Activated T-cell treated with anti-CD3 and anti-CD28 coated beads, Interleukin-2, amount 50 U/mL, for 1 hour (primary cell): Measurements from ENCODE around the gene TAF12.
"Not testable (repeated sequence)": the region's sequence is repeated elsewhere in the genome, so short reads cannot be mapped to it uniquely, and the experiment has no call there.

Experiments used
- DNase-seq: peaks from one replicate; pipeline ENCODE4 v3.0.0-alpha.2; 2020

TAF12 gene, protein sequence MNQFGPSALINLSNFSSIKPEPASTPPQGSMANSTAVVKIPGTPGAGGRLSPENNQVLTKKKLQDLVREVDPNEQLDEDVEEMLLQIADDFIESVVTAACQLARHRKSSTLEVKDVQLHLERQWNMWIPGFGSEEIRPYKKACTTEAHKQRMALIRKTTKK

DNA sequence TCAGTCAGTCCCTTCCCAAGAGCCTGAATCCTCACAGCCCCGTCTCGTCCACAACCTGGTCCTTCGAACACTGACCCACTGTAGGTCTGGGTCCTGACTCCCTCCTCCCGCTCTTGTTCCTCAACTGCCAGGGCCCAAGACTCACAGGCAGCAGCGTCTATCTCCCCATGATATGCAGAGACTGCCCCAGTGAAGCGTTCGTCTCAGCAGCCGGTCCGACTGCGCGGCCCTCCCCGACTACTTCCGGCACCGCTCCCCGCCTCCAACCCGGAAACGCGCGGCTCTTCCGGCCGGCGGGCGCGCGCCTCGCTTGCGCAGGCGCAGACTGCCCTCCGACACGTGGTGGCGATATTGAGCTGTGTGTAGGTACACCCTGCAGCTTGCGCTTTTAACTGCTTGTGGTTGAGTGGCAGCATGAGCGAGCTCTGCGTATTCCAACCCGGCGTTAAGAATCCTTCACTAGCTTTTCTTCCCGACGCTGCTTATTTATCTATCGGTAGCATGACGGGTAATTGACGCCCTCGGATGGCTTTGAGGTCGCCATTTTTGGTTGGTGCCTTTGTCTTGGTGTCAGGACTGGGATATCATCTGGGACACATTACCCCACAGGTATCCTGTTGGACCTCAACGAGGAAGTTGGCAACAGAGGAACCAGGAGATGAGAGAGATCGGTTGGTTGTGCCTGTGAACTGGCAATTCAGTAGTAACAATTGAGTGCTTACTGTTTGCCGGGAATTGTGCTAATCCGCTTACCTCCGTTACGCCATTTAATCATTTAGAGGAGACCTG lies at the start of gene TAF12:
Gene TAF12 (minus strand): TSS at position 221 of the 789 bp plus-strand sequence. CDS start 20,986 bp downstream, outside the sequence.
- DNase-seq, result peak; percentile 94

DNA sequence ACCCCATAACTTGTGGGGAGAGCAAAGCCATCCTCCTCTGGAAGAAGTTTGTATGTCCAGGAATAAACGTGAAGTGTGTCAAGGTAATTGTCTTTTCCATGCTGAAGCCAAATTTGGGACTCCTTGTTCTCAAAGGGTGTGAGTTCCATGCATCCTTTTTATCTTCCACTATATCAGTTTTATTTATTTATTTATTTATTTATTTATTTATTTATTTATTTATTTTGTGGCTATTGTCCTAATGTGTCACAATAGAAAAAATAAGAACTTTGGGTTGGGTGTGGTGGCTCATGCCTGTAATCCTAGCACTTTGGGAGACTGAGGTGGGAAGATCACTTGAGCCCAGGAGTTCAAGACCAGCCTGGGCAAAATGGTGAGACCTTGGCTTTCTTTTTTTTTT lies 48.8 kb upstream of the TAF12 start:
- DNase-seq, result not testable (repeated sequence)

DNA sequence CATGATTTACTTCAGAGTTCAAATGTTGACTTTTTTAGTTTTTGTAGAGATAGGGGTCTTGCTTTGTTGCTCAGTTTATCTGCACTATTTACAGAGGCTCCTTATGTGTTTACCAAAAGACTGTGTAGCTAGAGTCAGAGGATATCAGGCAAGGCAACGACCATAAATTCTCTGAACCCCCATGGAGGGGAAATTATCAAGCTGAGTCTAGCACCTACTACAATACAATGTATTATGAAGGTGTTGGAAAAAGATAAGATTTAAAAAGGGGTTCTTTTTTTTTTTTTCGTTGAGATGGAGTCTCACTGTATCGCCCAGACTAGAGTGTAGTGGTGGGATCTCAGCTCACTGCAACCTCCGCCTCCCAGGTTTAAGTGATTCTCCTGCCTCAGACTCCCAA lies 42.1 kb upstream of the TAF12 start:
- DNase-seq, result no peak

DNA sequence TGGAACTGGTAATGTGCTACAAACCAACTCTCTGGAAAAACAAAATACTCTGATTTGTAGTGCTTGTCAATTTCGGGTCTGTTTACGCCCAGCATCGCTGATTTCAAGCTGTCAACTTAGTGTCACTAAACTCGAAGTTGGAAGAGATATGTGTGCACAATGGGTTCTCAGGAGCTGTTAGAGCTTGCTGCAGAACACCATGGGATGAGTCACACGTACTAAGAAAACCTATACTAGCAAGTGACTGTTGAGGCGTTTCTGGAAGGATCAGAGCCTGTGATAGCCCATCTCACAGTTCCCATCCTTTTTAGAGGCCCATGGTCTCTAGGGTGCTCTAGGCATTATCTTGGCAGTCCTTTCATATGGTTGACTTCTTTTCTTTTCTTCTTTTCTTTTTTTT lies 40.0 kb upstream of the TAF12 start:
- no peak for DNase-seq

DNA sequence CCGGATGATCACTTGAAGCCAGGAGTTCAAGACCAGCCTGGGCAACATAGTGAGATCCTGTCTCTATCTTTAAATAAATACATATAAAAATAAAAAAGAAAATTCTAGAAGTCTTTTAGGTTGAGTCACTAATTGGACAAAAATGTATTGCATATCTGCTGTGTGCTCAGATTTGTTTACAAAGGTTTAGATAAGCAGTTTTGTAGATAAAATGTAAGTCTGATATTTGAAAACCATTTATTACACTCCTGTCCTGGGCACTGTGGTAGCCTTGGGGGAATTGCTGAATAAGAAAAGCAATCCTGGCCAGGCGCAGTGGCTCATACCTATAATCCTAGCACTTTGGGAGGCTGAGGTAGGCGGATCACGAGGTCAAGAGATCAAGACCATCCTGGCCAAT lies 37.3 kb upstream of the TAF12 start:
- no peak for DNase-seq

DNA sequence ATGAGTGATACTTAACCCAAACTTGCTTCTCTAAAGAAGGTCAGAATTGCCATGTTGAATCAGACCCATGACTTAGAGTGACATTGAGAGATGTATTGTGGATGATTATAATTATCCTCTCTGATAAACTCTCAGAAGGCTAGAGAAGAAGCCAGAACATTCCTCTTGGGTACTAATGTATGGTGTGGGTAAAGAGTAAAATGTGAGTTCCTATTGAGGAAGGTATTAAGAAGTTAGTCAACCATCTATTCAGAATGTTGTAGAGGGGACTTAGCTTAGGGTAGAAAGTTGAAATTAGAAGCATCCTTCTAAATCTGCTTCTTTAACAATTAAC lies 33.0 kb upstream of the TAF12 start:
- no peak for DNase-seq

DNA sequence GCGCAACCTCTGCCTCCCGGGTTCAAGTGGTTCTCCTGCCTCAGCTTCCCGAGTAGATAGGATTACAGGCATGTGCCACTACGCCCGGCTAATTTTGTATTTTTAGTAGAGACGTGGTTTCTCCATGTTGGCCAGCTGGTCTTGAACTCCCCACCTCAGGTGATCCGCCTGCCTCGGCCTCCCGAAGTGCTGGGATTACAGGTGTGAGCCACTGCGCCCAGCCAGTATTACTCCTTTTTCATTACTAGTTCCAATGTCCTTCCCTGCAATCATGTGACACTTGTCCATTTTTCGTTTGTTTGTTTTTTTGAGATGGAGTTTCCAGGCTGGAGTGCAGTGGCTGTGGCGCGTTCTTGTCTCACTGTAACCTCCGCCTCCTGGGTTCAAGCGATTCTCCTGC lies 30.1 kb upstream of the TAF12 start:
- not testable (repeated sequence) for DNase-seq

DNA sequence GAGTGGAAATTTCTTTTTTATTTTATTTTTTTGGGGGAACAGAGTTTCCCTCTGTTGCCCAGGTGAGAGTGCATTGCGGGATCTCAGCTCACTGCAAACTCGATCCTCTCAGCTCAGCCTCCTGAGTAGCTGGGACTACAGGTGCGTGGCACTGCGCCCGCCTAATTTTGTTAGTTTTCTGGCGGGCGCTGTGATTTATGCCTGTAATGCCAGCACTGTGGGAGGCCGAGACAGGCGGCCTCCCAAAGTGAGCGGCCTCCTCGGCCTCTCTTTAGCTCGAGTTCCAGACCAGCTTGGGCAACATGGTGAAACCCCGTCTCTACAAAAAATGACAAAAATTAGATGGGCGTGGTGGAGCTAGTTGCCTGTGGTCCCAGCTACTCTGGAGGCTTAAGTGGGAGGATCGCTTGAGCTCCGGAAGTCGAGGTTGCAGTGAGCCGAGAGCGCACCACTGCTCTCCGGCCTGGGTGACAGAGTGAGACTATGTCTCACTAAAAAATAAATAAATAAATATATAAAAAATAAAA lies 28.4 kb upstream of the TAF12 start:
- no peak for DNase-seq

DNA sequence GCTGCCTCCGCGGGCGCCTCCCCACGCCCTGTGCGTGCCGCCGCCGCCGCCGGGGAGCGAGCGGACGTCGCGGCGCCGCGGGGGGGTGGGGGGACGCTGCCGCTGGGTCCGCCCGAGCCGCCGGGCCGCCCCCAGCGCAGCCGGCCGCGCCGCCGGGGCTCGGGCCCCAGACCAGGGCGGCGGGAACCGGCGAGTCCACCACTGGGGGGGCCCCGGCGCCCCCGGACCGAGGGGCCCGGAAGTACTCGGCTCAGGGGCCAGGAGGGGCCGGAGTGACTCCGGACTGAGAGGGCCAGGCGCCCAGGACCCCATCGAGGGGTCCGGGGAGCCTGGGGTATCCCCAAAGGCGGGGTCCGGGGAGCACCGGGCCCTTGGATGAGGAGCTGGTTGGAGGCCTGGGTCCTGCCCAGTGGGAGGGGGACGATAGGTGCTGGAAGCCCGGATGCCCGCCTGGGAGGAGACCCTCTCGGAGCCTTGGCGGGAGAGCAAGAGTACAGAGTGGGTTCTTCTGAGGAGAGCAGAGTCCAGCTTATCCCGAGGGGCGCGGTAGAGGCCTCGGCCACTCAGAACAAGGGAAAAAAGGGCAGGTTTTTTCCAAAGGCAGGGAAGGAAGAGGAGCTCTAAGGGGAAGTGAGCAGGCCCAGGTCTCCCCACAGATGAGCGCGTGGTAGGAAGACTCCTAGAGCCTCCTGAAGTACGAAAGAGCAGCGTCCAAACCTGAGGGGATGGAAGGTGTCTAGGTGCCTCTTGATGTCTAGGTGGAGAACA lies 26.3 kb upstream of the TAF12 start:
- DNase-seq, result peak; percentile 74

DNA sequence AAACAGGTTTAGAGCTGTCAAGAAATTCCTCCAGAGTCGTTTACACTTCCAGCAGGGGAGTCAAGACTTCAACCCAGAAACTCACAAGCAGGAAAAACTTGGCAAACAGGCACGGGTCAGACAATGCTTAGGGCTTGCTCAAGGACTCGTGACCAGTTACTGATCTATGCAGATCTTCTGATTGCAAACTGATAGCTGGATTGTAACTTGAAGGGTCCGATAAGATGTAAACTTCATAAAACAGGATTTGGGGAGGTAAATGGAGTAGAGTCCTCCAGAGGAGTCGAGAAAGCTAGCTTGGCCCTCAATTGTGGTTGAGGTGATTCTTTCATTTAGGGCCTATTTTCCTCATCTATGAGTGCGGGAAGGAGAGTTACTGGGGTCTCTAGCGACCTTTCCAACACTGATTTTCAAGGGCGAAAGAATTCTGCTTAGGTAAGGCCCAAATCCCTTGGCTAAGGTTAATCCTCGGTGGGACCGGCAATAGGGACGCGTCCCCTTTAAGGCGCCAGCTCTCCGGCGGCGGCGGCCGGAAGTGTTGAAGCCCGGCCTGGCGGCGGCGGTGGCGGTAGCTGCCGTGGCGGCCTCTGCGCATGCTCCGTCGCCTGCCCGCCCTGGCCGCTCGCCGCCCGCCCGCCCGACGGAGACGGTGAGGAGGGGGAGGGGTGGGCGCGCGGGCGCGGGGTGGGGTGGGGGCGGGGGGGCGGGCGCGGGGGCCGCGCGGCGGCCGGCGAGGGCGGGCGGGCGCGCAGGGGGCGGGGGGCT lies 25.5 kb upstream of the TAF12 start, which contains the start of gene GMEB1:
Gene GMEB1 (plus strand): TSS at position 594 of the 765 bp plus-strand sequence. CDS start 14,829 bp downstream, outside the sequence.
- DNase-seq, result peak; percentile 83

DNA sequence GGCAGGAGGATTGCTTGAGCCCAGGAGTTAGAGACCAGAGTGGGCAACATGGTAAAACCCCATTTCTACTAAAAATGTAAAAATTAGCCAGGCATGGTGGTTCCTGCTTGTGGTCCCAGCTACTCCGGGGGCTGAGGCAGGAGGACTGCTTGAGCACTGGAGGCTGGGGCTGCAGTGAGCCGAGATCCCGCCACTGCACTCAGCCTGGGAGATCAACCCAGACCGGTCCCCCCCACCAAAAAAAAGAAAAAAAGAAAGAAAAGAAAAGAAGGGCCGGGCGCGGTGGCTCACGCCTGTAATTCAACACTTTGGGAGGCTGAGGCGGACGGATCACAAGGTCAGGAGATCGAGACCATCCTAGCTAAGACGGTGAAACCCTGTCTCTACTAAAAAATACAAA lies 23.9 kb upstream of the TAF12 start:
- no peak for DNase-seq

DNA sequence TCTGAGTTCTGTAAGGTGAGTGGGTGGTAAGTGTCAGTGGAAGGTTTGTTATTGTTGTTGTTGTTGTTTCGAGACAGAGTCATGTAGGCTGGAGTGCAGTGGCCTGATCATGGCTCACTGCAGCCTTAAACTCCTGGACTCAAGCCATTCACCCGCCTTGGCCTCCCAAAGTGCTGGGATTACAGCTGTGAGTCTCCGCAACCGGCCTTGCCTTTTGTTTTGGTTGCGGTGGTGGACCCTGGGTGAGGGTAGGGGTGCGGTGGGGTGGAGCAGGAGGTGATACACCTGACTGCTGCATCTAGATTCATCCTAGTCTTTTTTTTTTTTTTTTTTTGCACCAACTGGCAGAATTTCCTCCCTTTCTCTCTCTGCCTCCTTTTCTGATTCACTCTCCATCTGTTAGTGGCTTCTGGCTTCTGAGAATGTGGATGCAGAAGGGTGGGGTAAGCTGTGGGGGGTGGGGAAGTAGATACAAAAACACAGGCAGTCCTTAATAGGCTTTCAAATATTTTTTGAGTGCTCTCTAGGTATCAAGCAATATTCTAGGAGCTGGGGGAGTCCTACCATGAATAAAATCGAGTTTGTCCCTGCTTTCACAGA lies 21.1 kb upstream of the TAF12 start:
- no peak for DNase-seq

DNA sequence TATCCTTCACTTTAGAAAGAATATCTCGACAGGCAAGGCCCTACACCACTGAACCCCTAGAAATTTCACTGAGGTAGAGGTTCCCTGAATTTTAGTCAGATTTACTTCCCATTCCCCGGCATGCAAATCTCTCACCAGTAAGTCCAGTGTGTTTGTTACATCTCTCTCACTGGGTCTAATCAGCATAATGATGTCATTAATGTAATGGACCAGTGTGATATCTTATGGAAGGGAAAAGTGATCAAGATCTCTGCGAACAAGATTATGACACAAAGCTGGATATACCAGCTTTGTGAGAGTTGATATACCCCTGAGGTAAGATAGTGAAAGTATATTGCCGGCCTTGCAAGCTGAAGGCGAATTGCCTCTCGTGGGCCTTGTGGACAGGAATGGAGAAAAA lies 13.5 kb upstream of the TAF12 start:
- DNase-seq, result no peak

DNA sequence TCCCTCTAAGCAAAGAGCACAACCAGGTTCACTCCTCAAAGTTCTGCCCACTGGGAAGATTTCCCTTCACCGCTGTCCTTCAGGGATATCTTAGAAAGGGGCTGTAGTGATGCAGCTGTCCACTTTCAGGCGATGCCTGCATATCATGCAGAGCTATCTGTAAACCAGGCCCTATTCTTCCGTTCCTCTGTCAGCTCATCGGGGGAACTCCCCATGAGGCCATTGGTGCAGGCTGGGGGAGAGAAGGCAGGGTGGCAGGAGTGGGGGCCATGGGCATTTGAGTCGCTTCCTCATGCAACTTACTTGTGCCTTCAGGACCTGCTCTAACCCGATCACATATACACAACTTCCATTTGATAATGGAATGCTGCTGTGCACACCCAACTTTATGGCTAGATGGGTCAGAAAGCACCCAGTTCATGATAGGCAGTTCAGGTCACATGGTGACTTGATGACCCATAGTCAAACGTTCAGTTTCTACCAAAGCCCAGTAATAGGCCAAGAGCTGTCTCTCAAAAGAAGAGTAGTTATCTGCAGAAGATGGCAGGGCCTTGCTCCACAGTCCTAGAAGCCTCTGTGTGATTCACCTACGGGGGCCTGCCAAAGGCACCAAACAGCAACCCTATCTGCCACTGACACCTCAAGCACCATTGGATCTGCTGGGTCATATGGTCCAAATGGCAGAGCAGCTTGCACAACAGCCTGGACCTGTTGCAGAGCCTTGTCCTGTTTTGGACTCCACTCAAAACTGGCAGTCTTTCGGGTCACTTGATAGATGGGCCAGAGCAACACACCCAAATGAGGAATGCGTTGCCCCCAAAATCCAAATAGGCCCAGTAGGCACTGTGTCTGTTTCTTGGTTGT lies 12.8 kb upstream of the TAF12 start:
- DNase-seq, result not testable (repeated sequence)

DNA sequence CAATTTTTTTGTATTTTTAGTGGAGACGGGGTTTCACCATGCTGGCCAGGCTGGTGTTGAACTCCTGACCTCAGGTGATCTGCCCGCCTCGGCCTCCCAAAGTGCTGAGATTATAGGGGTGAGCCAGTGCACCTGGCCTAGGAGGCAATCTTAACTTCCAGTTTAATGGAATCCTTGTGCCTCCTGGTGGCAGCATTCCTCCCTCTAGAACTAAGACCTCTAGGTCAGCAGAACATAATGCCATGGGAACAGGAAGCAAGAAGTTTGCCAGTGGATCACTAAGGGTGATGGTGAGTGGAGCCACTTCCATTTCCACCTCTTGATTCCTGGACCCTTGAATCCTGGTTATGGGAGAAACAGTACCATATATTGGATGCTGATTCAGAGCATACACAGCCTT lies 11.0 kb upstream of the TAF12 start:
- DNase-seq, result not testable (repeated sequence)

DNA sequence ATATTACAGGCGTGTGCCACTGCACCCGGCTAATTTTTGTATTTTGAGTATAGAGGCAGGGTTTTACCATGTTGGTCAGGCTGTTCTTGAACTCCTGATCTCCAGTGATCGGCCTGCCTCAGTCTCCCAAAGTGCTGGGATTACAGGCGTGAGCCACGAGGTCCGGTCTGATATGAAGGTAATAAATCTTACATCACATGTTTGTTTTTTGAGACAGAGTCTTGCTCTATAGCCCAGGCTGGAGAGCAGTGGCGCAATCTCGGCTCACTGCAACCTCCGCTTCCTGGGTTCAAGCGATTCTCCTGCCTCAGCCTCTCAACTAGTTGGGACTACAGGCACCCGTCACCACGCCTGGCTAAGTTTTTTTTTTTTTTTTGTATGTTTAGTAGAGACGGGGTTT lies 10.2 kb upstream of the TAF12 start:
- DNase-seq, result not testable (repeated sequence)

DNA sequence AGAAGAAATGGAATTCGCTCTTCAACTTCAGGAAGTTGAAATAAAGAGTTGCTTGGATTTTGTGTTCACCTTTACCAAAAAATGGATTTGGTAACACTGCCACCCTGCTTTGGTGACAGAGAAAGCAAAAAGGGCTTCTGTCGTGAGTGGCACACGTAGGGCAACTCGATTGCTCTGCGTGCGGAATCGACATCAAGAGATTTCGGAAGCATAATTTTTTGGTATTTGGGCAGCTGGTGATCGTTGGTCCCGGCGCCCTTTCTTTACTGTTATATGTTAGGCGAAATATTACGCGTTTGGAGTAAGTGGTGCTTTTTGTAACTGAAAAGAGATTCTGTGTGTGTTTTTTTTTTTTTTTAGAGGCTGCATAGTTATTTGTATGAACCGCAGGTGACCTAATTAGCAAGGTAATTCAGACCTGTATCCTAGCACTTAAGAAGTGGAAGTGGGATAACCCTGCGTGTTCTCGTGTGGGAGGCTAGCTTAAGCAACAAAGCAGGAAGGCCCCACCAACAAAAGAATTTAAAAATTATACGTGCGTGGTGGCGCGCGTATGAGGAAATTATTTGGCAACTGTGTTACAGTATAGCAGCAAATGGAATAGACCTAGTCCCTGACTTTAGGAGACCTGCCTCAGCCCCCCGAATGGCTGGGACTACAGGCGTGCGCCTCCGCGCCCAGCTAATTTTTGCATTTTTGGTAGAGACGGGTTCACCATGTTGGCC lies 5.8 kb upstream of the TAF12 start, which contains the start of gene RNU11:
Gene RNU11 (plus strand): TSS at position 127 of the 725 bp plus-strand sequence.
- peak; percentile 83 for DNase-seq

DNA sequence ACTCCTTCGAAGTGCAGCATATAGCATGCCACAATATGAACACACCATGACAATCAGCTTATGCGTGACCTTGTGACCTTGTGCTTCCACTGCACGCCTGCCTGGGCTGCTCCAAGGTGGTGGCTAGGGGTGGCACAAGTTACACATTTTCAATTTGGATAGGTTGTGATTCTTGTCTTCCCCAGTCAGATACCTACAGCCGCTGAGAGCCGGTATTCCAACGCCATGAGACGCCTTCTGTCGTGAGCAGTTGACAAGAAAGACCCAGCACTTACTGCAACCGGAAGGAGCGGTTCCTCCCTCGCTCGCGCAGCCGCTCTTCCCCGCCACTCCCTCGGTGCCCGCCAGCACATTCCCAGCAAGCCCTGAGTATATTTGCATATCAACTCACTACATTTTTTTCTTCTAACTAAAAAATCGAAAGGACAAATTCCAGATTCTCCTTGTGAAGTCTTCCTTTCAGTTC lies 5.2 kb upstream of the TAF12 start:
- DNase-seq, result peak; percentile 83

DNA sequence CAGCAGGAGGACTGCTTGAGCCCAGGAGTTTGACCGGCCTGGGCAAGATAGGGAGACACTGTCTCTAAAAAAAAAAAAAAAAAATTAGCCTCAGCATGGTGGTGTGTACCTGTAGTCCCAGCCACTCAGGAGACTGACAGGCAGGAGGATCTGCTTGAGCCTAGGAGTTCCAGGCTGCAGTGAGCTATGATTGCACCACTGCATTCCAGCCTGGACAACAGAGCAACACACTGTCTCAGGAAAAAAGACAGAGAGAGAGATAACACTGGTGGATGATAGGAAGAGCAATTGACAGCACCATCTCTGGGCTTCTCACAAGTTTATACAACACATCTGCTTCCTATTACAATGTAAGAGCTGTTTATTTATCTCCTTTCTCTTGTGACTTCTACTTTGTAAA lies 3.2 kb upstream of the TAF12 start:
- no peak for DNase-seq

DNA sequence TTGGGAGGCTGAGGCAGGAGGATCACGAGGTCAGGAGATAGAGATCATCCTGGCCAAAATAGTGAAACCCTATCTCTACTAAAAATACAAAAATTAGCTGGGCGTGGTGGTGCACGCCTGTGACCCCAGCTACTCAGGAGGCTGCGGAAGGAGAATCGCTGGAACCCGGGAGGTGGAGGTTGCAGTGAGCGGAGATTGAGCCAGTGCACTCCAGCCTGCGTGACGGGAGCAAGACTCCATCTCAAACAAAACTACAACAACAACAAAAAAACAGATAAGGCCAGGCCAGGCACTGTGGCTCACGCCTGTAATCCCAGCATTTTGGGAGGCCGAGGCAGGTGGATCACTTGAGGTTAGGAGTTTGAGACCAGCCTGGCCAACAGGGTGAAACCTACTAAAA lies 2.5 kb upstream of the TAF12 start:
- DNase-seq, result not testable (repeated sequence)
